ENCODE measurements around the gene OLIG3.

DNA sequence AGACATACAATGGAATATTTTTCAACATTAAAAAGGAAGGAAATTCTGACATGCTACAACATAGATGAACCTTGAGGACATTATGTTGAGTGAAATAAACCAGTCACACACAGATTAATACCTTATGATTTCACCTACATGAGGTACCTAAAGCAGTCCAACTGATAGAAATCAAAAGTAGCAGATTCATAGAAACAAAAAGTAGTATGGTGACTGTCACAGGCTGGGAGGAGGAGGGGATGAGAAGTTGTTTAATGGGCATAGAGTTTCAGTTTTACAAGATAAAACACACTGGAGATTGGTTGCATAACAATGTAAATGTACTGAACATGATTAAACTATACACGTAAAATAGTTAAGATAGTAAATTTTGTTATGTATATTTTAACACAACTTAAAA, 48.5 kb upstream of the OLIG3 start:
- no peak for TF ChIP-seq POLR2A (IDR thresholded peaks at IDR 0.05)
- TF ChIP-seq, protein P1, sequence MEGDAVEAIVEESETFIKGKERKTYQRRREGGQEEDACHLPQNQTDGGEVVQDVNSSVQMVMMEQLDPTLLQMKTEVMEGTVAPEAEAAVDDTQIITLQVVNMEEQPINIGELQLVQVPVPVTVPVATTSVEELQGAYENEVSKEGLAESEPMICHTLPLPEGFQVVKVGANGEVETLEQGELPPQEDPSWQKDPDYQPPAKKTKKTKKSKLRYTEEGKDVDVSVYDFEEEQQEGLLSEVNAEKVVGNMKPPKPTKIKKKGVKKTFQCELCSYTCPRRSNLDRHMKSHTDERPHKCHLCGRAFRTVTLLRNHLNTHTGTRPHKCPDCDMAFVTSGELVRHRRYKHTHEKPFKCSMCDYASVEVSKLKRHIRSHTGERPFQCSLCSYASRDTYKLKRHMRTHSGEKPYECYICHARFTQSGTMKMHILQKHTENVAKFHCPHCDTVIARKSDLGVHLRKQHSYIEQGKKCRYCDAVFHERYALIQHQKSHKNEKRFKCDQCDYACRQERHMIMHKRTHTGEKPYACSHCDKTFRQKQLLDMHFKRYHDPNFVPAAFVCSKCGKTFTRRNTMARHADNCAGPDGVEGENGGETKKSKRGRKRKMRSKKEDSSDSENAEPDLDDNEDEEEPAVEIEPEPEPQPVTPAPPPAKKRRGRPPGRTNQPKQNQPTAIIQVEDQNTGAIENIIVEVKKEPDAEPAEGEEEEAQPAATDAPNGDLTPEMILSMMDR (IDR thresholded peaks at IDR 0.05): no peak
